ENCODE results near the gene RBM47. TPM values are rescaled to one million over a fixed set of nuclear protein-coding genes. Genes with fewer than 3 reads are reported as not detected.

Gene RBM47
- total RNA-seq, 1 donor from 2014 or later = 61.1 TPM

GRCh38 chr4:40585201-40585799 is 44.4 kb downstream of the RBM47 start:
- DNase-seq (ENCODE audit: extremely low spot score in 2 of 2) = no peak
- Histone ChIP-seq H3K36me3 (no peaks in the 10 kb centered on the region), H3K9me3 (no peaks in the 10 kb centered on the region), H3K4me3 (no peak overlapping the region), H3K27ac (no peak overlapping the region), H3K27me3 (no peaks in the 10 kb centered on the region), H3K4me1 (peaks cover 13% of the 10 kb centered on the region)
- intact Hi-C loops (cut with DNase I) = no loop called here
- TF ChIP-seq CTCF (IDR thresholded peaks at IDR 0.05) (no peak), POLR2A (IDR thresholded peaks at IDR 0.05) (no peak), POLR2AphosphoS5 (IDR thresholded peaks at IDR 0.05; ENCODE audit: insufficient read depth in 1 of 2, low read depth in 1 of 2) (no peak)

- Histone ChIP-seq H3K36me3 (no peaks in the 10 kb centered on the region), H3K27ac (no peak overlapping the region), H3K27me3 (no peaks in the 10 kb centered on the region), H3K9me3 (no peaks in the 10 kb centered on the region), H3K4me1 (peaks cover 13% of the 10 kb centered on the region), H3K4me3 (no peak overlapping the region)
- intact Hi-C loops (cut with DNase I) = no loop called here
- DNase-seq (ENCODE audit: extremely low spot score in 2 of 2) = no peak
- TF ChIP-seq POLR2AphosphoS5 (IDR thresholded peaks at IDR 0.05; ENCODE audit: insufficient read depth in 1 of 2, low read depth in 1 of 2) (no peak), POLR2A (IDR thresholded peaks at IDR 0.05) (no peak), CTCF (IDR thresholded peaks at IDR 0.05) (no peak)
Observed at GRCh38 chr4:40584517-40585141, 45.0 kb downstream of the RBM47 start.

- Histone ChIP-seq H3K4me3 (no peak overlapping the region), H3K36me3 (no peaks in the 10 kb centered on the region), H3K4me1 (peaks cover 13% of the 10 kb centered on the region), H3K27me3 (no peaks in the 10 kb centered on the region), H3K27ac (no peak overlapping the region), H3K9me3 (no peaks in the 10 kb centered on the region)
- TF ChIP-seq CTCF (IDR thresholded peaks at IDR 0.05) = no peak
- TF ChIP-seq POLR2A (IDR thresholded peaks at IDR 0.05) = no peak
- TF ChIP-seq POLR2AphosphoS5 (IDR thresholded peaks at IDR 0.05; ENCODE audit: insufficient read depth in 1 of 2, low read depth in 1 of 2) = no peak
- intact Hi-C loops (cut with DNase I) = no loop called here
- no peak for DNase-seq (ENCODE audit: extremely low spot score in 2 of 2)
Observed at GRCh38 chr4:40583850-40584439, 45.7 kb downstream of the RBM47 start.

- no peak for DNase-seq (ENCODE audit: extremely low spot score in 2 of 2)
- Histone ChIP-seq H3K36me3 (no peaks in the 10 kb centered on the region), H3K4me1 (peaks cover 16% of the 10 kb centered on the region), H3K27me3 (no peaks in the 10 kb centered on the region), H3K9me3 (no peaks in the 10 kb centered on the region), H3K4me3 (no peak overlapping the region), H3K27ac (no peak overlapping the region)
- TF ChIP-seq POLR2AphosphoS5 (IDR thresholded peaks at IDR 0.05; ENCODE audit: insufficient read depth in 1 of 2, low read depth in 1 of 2) = no peak
- no peak for TF ChIP-seq POLR2A (IDR thresholded peaks at IDR 0.05)
- TF ChIP-seq CTCF (IDR thresholded peaks at IDR 0.05) = no peak
- intact Hi-C loops (cut with DNase I) = no loop called here
Observed at GRCh38 chr4:40582413-40582812, 47.3 kb downstream of the RBM47 start.

Data from vagina (tissue), 2 donors.